OCI-LY1 (cell line): ENCODE measurements around the gene ST6GALNAC3.

ENCODE experiments used
- H2AFZ ChIP-seq: fragments of 200-600 bp; sonication (generic), shearing (Covaris generic); 2 replicates; pipeline ENCODE4 v1.6.0; 2014; ENCODE audit warnings: antibody characterized with exemption, mild to moderate bottlenecking, low read length
- H3F3A ChIP-seq: fragments of 200-600 bp; sonication (generic), shearing (Covaris generic); 2 replicates; pipeline ENCODE4 v1.6.0; 2014; ENCODE audit warnings: mild to moderate bottlenecking, antibody characterized with exemption, low read length, moderate library complexity; ENCODE audit not compliant: insufficient read depth
- H3K27ac ChIP-seq: fragments of 200-600 bp; sonication (generic); 2 replicates; pipeline ENCODE4 v1.5.1; 2014; ENCODE audit warnings: low read length, mixed run types, mild to moderate bottlenecking, low read depth; ENCODE audit not compliant: poor library complexity, severe bottlenecking
- H3K27me3 ChIP-seq: fragments of 200-600 bp; sonication (generic); 2 replicates; pipeline ENCODE4 v1.6.0; 2014; ENCODE audit warnings: antibody characterized with exemption, mild to moderate bottlenecking, low read length, moderate library complexity; ENCODE audit not compliant: insufficient read depth
- H3K36me3 ChIP-seq: fragments of 200-600 bp; sonication (generic); 2 replicates; pipeline ENCODE4 v1.6.1; 2014; ENCODE audit warnings: mild to moderate bottlenecking, antibody characterized with exemption, low read length, moderate library complexity, mixed read lengths; ENCODE audit not compliant: insufficient read depth
- H3K4me1 ChIP-seq: fragments of 200-600 bp; sonication (generic); 2 replicates; pipeline ENCODE4 v1.5.1; 2014; ENCODE audit warnings: mild to moderate bottlenecking, low read length, moderate library complexity; ENCODE audit not compliant: insufficient read depth, severe bottlenecking
- H3K4me2 ChIP-seq: fragments of 200-600 bp; sonication (generic), shearing (Covaris generic); 2 replicates; pipeline ENCODE4 v1.6.1; 2014; ENCODE audit warnings: low read length
- H3K4me3 ChIP-seq: fragments of 200-600 bp; sonication (generic); 2 replicates; pipeline ENCODE4 v1.5.1; 2014; ENCODE audit warnings: low read length, low read depth, mild to moderate bottlenecking, mixed read lengths; ENCODE audit not compliant: poor library complexity, severe bottlenecking
- H3K79me2 ChIP-seq: fragments of 200-600 bp; shearing (Covaris generic); 2 replicates; pipeline ENCODE4 v1.6.1; 2016; ENCODE audit warnings: mixed run types, low read length, mixed read lengths; ENCODE audit not compliant: insufficient read depth
- H3K9ac ChIP-seq: fragments of 200-600 bp; sonication (generic), shearing (Covaris generic); 2 replicates; pipeline ENCODE4 v1.6.1; 2014; ENCODE audit warnings: mild to moderate bottlenecking, low read length, mixed read lengths
- H3K9me2 ChIP-seq: fragments of 200-600 bp; sonication (generic), shearing (Covaris generic); 2 replicates; pipeline ENCODE4 v1.6.1; 2014; ENCODE audit warnings: low read depth, mild to moderate bottlenecking, low read length, mixed read lengths
- H3K9me3 ChIP-seq: fragments of 200-600 bp; shearing (Covaris generic); 2 replicates; pipeline ENCODE4 v1.6.1; 2014; ENCODE audit warnings: low read length, mixed read lengths
- H4K20me1 ChIP-seq: fragments of 200-600 bp; sonication (generic), shearing (Covaris generic); 2 replicates; pipeline ENCODE4 v1.6.0; 2016; ENCODE audit warnings: mild to moderate bottlenecking, low read length; ENCODE audit not compliant: insufficient read depth
- EZH2 ChIP-seq: fragments of 200-600 bp; sonication (generic), shearing (Covaris generic); IDR thresholded peaks from 2 replicates; pipeline ENCODE4 v1.8.0; 2017; ENCODE audit warnings: borderline replicate concordance, mixed run types, mild to moderate bottlenecking, antibody characterized with exemption, low read length, moderate library complexity, mixed read lengths
- TF ChIP-seq, protein P1 (sequence below): fragments of 200-600 bp; sonication (generic), shearing (Covaris generic); IDR thresholded peaks from 2 replicates; pipeline ENCODE4 v1.5.1; 2017; ENCODE audit warnings: mild to moderate bottlenecking, antibody characterized with exemption, low read length, moderate library complexity, mixed read lengths

ST6GALNAC3 gene

DNA sequence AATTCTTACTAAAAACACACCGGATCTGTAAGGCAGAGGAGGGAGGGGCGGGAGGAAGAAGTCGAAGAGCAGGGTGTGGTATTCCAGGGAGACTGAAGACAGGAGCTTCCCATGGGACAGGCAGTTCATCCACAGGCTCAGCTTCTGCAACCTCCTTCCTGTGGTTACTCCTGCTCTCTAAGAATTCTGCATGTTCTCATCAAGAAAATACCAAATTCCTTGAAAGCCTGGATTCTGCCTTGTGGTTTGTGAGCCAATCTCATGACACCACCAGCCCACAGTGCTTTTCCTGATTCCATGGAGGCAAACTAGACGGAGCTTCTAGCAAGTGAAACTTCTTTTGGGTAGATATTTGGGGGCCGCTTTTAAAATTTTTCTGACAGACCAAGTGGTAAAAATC, 1.1 kb upstream of the ST6GALNAC3 start:
- H4K20me1 ChIP-seq = no peaks in the 10 kb centered on the region
- H3K9me2 ChIP-seq = no peaks in the 10 kb centered on the region
- no peak overlapping the region for H3K9ac ChIP-seq
- no peaks in the 10 kb centered on the region for H3K79me2 ChIP-seq
- no peaks in the 10 kb centered on the region for H3K4me1 ChIP-seq
- H2AFZ ChIP-seq = no peak overlapping the region
- no peaks in the 10 kb centered on the region for H3F3A ChIP-seq
- H3K36me3 ChIP-seq = no peaks in the 10 kb centered on the region
- no peak overlapping the region for H3K4me3 ChIP-seq
- H3K27ac ChIP-seq = no peak overlapping the region
- H3K27me3 ChIP-seq = no peaks in the 10 kb centered on the region; the same call in 1 of the 2 replicates
- no peaks in the 10 kb centered on the region for H3K9me3 ChIP-seq
- H3K4me2 ChIP-seq = no peak overlapping the region
- TF ChIP-seq, protein P1, sequence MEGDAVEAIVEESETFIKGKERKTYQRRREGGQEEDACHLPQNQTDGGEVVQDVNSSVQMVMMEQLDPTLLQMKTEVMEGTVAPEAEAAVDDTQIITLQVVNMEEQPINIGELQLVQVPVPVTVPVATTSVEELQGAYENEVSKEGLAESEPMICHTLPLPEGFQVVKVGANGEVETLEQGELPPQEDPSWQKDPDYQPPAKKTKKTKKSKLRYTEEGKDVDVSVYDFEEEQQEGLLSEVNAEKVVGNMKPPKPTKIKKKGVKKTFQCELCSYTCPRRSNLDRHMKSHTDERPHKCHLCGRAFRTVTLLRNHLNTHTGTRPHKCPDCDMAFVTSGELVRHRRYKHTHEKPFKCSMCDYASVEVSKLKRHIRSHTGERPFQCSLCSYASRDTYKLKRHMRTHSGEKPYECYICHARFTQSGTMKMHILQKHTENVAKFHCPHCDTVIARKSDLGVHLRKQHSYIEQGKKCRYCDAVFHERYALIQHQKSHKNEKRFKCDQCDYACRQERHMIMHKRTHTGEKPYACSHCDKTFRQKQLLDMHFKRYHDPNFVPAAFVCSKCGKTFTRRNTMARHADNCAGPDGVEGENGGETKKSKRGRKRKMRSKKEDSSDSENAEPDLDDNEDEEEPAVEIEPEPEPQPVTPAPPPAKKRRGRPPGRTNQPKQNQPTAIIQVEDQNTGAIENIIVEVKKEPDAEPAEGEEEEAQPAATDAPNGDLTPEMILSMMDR = no peak
- TF ChIP-seq EZH2 = no peak

DNA sequence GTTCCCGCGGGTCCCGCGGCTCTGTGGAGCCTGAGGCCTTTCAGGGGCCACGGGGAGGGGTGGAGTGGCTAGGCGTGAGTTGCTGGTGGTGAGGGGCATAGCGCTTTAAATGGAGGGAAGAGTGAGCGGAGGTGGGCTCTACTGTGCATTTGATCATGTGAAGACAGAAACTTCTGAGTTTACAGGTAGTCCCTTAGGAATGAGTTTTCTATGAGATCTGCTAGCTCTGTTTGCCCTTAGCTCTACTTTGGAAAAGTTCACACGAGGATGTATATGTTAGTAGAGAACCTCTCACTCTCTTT, 593 bp downstream of the ST6GALNAC3 start:
- no peaks in the 10 kb centered on the region; the same call in 1 of the 2 replicates for H3K27me3 ChIP-seq
- no peaks in the 10 kb centered on the region for H3K9me2 ChIP-seq
- H3K36me3 ChIP-seq = no peaks in the 10 kb centered on the region
- no peak overlapping the region for H3K9ac ChIP-seq
- no peak overlapping the region for H3K4me2 ChIP-seq
- no peaks in the 10 kb centered on the region for H4K20me1 ChIP-seq
- H2AFZ ChIP-seq = no peak overlapping the region
- H3K9me3 ChIP-seq = no peaks in the 10 kb centered on the region
- H3K4me1 ChIP-seq = no peaks in the 10 kb centered on the region
- H3K27ac ChIP-seq = no peak overlapping the region
- no peak overlapping the region for H3K4me3 ChIP-seq
- H3F3A ChIP-seq = no peaks in the 10 kb centered on the region
- no peaks in the 10 kb centered on the region for H3K79me2 ChIP-seq
- no peak for TF ChIP-seq EZH2
- TF ChIP-seq, protein P1 = no peak

DNA sequence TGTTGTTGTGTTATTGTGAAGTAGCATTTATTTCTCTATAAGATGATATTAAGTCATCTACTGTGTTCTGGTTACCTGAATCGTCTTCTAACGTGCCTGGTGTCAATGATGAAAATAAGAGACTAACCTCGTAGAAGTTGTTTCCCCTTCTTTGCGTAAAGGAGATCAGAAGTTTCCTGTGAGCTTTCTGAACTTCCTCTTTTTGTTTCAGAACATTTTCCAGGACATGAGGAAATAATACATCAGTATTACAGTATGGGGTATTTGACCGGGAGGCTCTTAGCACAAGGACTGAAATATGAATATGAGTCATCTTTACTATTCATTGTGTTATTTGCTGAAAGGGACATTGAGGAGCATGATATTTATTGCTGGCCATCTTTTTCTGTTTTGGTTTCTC, 1.3 kb downstream of the ST6GALNAC3 start:
- H3K9me3 ChIP-seq = no peaks in the 10 kb centered on the region
- no peak overlapping the region for H3K4me3 ChIP-seq
- no peak overlapping the region for H3K4me2 ChIP-seq
- no peaks in the 10 kb centered on the region for H3K9me2 ChIP-seq
- H3K4me1 ChIP-seq = no peaks in the 10 kb centered on the region
- no peaks in the 10 kb centered on the region for H3K36me3 ChIP-seq
- no peaks in the 10 kb centered on the region for H3F3A ChIP-seq
- no peaks in the 10 kb centered on the region for H3K79me2 ChIP-seq
- no peaks in the 10 kb centered on the region for H4K20me1 ChIP-seq
- no peak for TF ChIP-seq EZH2
- TF ChIP-seq, protein P1 = no peak
- H2AFZ ChIP-seq = no peak overlapping the region
- H3K27ac ChIP-seq = no peak overlapping the region
- no peak overlapping the region for H3K9ac ChIP-seq
- H3K27me3 ChIP-seq = no peaks in the 10 kb centered on the region; the same call in 1 of the 2 replicates
